ENCODE data around the gene RTN4RL1. TPM values are rescaled to one million over a fixed set of nuclear protein-coding genes. Genes with fewer than 3 reads are reported as not detected.
A peak's percentile ranks its signal among the peaks of the same experiment; 100 is the strongest.

Gene RTN4RL1
- total RNA-seq, 1 donor from 2014 or later: 50.3 TPM

- peaks cover 15% of the 10 kb centered on the region for H3K9me3 Mint-ChIP-seq (ENCODE audit: unreplicated experiment)
Measured at GRCh38 chr17:1961189-1961588, 63.9 kb downstream of the RTN4RL1 start.

GRCh38 chr17:1960545-1960912 lies 64.6 kb downstream of the RTN4RL1 start:
- Mint-ChIP-seq H3K4me1 (ENCODE audit: low read depth, unreplicated experiment) (peaks cover 36% of the 10 kb centered on the region), H3K27me3 (ENCODE audit: unreplicated experiment) (peaks cover 12% of the 10 kb centered on the region), H3K9me3 (ENCODE audit: unreplicated experiment) (peaks cover 8% of the 10 kb centered on the region), H3K36me3 (ENCODE audit: unreplicated experiment) (no peaks in the 10 kb centered on the region), H3K4me3 (ENCODE audit: unreplicated experiment) (peak overlapping the region; percentile 60), H3K27ac (ENCODE audit: unreplicated experiment) (peak overlapping the region; percentile 83)
- no peak for TF ChIP-seq CTCF (IDR thresholded peaks at IDR 0.05; ENCODE audit: partially characterized antibody, unreplicated experiment)
- DNase-seq: no peak

More at GRCh38 chr17:1961189-1961588, 63.9 kb downstream of the RTN4RL1 start:
- no peak for TF ChIP-seq CTCF (IDR thresholded peaks at IDR 0.05; ENCODE audit: partially characterized antibody, unreplicated experiment)
- no peak for DNase-seq
- H3K27ac Mint-ChIP-seq (ENCODE audit: unreplicated experiment): peak overlapping the region; percentile 83
- H3K4me3 Mint-ChIP-seq (ENCODE audit: unreplicated experiment): peak overlapping the region; percentile 60
- peaks cover 16% of the 10 kb centered on the region for H3K27me3 Mint-ChIP-seq (ENCODE audit: unreplicated experiment)
- peaks cover 39% of the 10 kb centered on the region for H3K4me1 Mint-ChIP-seq (ENCODE audit: low read depth, unreplicated experiment)
- H3K36me3 Mint-ChIP-seq (ENCODE audit: unreplicated experiment): no peaks in the 10 kb centered on the region

GRCh38 chr17:1959871-1960544 lies 65.1 kb downstream of the RTN4RL1 start:
- peak overlapping the region; percentile 44 for H3K4me3 Mint-ChIP-seq (ENCODE audit: unreplicated experiment)

GRCh38 chr17:1958134-1958881 lies 66.8 kb downstream of the RTN4RL1 start:
- Mint-ChIP-seq H3K4me3 (ENCODE audit: unreplicated experiment) (peak overlapping the region; percentile 55), H3K27ac (ENCODE audit: unreplicated experiment) (peak overlapping the region; percentile 84), H3K9me3 (ENCODE audit: unreplicated experiment) (peaks cover 8% of the 10 kb centered on the region), H3K27me3 (ENCODE audit: unreplicated experiment) (peaks cover 10% of the 10 kb centered on the region), H3K36me3 (ENCODE audit: unreplicated experiment) (no peaks in the 10 kb centered on the region), H3K4me1 (ENCODE audit: low read depth, unreplicated experiment) (peaks cover 36% of the 10 kb centered on the region)
- peak; percentile 80 for DNase-seq
- TF ChIP-seq CTCF (IDR thresholded peaks at IDR 0.05; ENCODE audit: partially characterized antibody, unreplicated experiment): no peak

More at GRCh38 chr17:1959871-1960544, 65.1 kb downstream of the RTN4RL1 start:
- Mint-ChIP-seq H3K4me1 (ENCODE audit: low read depth, unreplicated experiment) (peaks cover 36% of the 10 kb centered on the region), H3K36me3 (ENCODE audit: unreplicated experiment) (no peaks in the 10 kb centered on the region), H3K27ac (ENCODE audit: unreplicated experiment) (peak overlapping the region; percentile 72), H3K9me3 (ENCODE audit: unreplicated experiment) (peaks cover 8% of the 10 kb centered on the region), H3K27me3 (ENCODE audit: unreplicated experiment) (peaks cover 12% of the 10 kb centered on the region)
- DNase-seq: no peak
- TF ChIP-seq CTCF (IDR thresholded peaks at IDR 0.05; ENCODE audit: partially characterized antibody, unreplicated experiment): no peak

- Mint-ChIP-seq H3K9me3 (ENCODE audit: unreplicated experiment) (peaks cover 10% of the 10 kb centered on the region), H3K27ac (ENCODE audit: unreplicated experiment) (no peak overlapping the region), H3K36me3 (ENCODE audit: unreplicated experiment) (no peaks in the 10 kb centered on the region), H3K4me1 (ENCODE audit: low read depth, unreplicated experiment) (peaks cover 37% of the 10 kb centered on the region), H3K4me3 (ENCODE audit: unreplicated experiment) (no peak overlapping the region), H3K27me3 (ENCODE audit: unreplicated experiment) (peaks cover 10% of the 10 kb centered on the region)
- no peak for DNase-seq
- no peak for TF ChIP-seq CTCF (IDR thresholded peaks at IDR 0.05; ENCODE audit: partially characterized antibody, unreplicated experiment)
Measured at GRCh38 chr17:1957037-1957436, 68.1 kb downstream of the RTN4RL1 start.

All from glutamatergic neuron (in vitro differentiated cells).